Smooth muscle cell of the pulmonary artery (primary cell): ENCODE results near the gene ARHGEF28. TPM values are rescaled to one million over a fixed set of nuclear protein-coding genes. Genes with fewer than 3 reads are reported as not detected.

Experiments used
- total RNA-seq: library from RNA; depleted of rRNA; stranded (reverse); fragments of >200 nt; gene quantifications from 2 replicates; pipeline ENCODE4 v1.2.3, GENCODE V29; 2014

ARHGEF28 gene, protein sequence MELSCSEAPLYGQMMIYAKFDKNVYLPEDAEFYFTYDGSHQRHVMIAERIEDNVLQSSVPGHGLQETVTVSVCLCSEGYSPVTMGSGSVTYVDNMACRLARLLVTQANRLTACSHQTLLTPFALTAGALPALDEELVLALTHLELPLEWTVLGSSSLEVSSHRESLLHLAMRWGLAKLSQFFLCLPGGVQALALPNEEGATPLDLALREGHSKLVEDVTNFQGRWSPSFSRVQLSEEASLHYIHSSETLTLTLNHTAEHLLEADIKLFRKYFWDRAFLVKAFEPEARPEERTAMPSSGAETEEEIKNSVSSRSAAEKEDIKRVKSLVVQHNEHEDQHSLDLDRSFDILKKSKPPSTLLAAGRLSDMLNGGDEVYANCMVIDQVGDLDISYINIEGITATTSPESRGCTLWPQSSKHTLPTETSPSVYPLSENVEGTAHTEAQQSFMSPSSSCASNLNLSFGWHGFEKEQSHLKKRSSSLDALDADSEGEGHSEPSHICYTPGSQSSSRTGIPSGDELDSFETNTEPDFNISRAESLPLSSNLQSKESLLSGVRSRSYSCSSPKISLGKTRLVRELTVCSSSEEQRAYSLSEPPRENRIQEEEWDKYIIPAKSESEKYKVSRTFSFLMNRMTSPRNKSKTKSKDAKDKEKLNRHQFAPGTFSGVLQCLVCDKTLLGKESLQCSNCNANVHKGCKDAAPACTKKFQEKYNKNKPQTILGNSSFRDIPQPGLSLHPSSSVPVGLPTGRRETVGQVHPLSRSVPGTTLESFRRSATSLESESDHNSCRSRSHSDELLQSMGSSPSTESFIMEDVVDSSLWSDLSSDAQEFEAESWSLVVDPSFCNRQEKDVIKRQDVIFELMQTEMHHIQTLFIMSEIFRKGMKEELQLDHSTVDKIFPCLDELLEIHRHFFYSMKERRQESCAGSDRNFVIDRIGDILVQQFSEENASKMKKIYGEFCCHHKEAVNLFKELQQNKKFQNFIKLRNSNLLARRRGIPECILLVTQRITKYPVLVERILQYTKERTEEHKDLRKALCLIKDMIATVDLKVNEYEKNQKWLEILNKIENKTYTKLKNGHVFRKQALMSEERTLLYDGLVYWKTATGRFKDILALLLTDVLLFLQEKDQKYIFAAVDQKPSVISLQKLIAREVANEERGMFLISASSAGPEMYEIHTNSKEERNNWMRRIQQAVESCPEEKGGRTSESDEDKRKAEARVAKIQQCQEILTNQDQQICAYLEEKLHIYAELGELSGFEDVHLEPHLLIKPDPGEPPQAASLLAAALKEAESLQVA (N-terminal part only)
- total RNA-seq = 6.1 and 50.8 TPM in 2 replicates

DNA sequence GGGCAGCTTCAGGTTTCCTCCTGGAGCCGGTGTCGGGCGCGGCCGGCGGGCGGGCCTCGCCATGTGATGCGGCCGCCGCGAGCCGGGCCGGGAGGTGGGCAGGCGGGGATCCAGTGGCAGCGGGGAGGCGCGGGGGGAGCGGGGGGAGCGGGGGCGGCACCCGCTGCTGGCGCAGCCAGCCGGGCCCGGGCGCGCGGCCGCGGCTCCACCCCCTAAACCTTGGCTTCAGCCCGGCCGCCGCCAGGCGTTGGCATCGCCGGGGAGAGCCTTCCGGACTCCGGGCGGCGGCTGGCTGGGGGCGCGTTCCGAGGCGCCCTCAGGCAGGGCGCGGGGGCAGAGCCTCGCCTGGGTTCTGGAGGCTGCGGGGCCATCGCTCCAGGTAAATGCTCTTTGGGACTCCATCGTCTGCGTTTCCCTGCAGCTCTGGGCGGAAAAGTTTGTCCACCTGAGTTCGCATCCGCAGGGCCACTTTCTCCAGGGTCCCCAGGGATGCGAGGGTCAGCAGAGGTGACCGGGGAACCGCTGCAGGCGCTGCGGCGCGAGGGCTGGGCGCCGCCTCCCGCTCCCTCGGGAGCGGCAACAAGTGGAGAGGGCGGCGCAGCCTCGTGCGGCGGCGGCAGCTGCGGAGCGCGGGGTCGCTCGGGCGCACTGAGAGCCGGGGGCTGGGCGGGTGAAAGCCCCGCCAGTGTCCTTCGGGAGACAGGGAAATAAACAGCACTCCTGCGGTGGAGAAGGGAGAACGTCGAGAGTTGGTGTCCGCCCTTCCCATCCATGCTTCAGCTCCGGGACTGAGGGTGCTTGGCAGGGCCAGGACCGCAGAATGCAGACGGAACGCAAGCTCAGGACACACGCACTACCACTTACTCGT lies at the start of gene ARHGEF28:
Gene ARHGEF28 (plus strand): TSS at position 253 of the 868 bp plus-strand sequence. CDS start 58,656 bp downstream, outside the sequence.

Other genes starting within 250 kb of the ARHGEF28 start
- 6.8 and 12.7 TPM in 2 replicates for gene FOXD1, start 177.4 kb upstream of the ARHGEF28 start, total RNA-seq
- gene BTF3, start 127.8 kb upstream of the ARHGEF28 start, total RNA-seq = 175 and 208 TPM in 2 replicates
- 15.2 and 18.2 TPM in 2 replicates for gene ANKRA2, start 60.6 kb upstream of the ARHGEF28 start, total RNA-seq
- gene UTP15, start 60.5 kb upstream of the ARHGEF28 start, total RNA-seq = 10.2 and 16.0 TPM in 2 replicates